Spinal cord (tissue), 10 donors: ENCODE measurements around the gene COBL. TPM values are rescaled to one million over a fixed set of nuclear protein-coding genes. Genes with fewer than 3 reads are reported as not detected.

Source experiments
- DNase-seq, 6 donors: peaks; one replicate each; pipeline versions ENCODE4 v3.0.0 to v3.0.0-alpha.2; 2013 to 2015; ENCODE audit warnings: low spot score in 6 of 6, low read depth in 4 of 6
- H3K27ac ChIP-seq: one replicate; pipeline ENCODE4 v1.5.1; 2013; ENCODE audit warnings: low read depth, low read length, control low read depth
- H3K27me3 ChIP-seq: one replicate; pipeline ENCODE4 v1.6.1; 2013; ENCODE audit warnings: low read length; ENCODE audit not compliant: control insufficient read depth, insufficient read depth
- H3K36me3 ChIP-seq: one replicate; pipeline ENCODE4 v1.6.1; 2013; ENCODE audit warnings: low read length; ENCODE audit not compliant: control insufficient read depth, insufficient read depth
- H3K4me1 ChIP-seq: one replicate; pipeline ENCODE4 v1.6.1; 2013; ENCODE audit warnings: low read length; ENCODE audit not compliant: control insufficient read depth, insufficient read depth
- H3K4me3 ChIP-seq: one replicate; pipeline ENCODE4 v1.5.1; 2013; ENCODE audit warnings: low read depth, low read length, control low read depth
- H3K9me3 ChIP-seq: one replicate; pipeline ENCODE4 v1.6.1; 2013; ENCODE audit warnings: low read length; ENCODE audit not compliant: control insufficient read depth, insufficient read depth
- WGBS: methylation state at CpG from one replicate; pipeline ENCODE4 v1.1.5; 2013; ENCODE audit warnings: missing lambda C conversion rate; ENCODE audit not compliant: insufficient coverage; 5-methylcytosine and 5-hydroxymethylcytosine counted together
- polyA plus RNA-seq, 2 donors: library from polyadenylated mRNA; unstranded; fragments of 120-200 nt; gene quantifications; one replicate each; pipeline ENCODE4 v1.2.1, GENCODE V29; 2013; ENCODE audit not compliant: insufficient read length in 2 of 2
- total RNA-seq, 2 donors: library from RNA; depleted of rRNA in 1 of 2; stranded (reverse); fragments of 120-200 nt in 1 of 2; fragments of >200 nt in 1 of 2; gene quantifications; one replicate each; pipeline versions ENCODE4 v1.2.3 to v1.2.4, GENCODE V29; 2013 to 2014
- donor health status: healthy.

The COBL gene
- total and polyA plus RNA-seq, 4 donors = 3.8 to 7.8 (median 5.1) TPM

DNA sequence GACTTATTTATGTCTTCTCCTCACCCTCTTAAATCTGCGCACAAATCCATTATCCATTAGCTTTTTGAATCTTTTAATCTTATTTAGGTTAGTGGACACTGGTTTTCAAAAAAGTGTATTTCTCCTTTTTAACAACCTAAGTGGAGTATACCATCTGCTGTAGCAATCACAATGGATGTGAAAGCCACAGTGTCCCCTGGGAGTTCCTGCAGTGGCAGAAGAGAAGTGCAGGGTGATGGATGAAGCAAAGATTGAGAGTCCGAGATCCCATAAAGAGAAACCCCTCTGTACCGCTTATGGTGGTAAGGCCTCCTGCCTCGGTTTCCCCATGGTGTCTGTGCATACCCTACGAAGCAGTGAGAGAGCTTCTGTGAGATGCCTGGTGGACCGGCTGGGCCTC is 236.4 kb downstream of the COBL start:
- 67% methylated on average over 3 of the region's 6 CpGs for WGBS
- DNase-seq = no peak
- no peaks in the 10 kb centered on the region for H3K9me3 ChIP-seq
- H3K27me3 ChIP-seq = no peaks in the 10 kb centered on the region
- H3K27ac ChIP-seq = no peak overlapping the region
- peaks cover 18% of the 10 kb centered on the region for H3K4me1 ChIP-seq
- no peaks in the 10 kb centered on the region for H3K36me3 ChIP-seq
- H3K4me3 ChIP-seq = no peak overlapping the region

DNA sequence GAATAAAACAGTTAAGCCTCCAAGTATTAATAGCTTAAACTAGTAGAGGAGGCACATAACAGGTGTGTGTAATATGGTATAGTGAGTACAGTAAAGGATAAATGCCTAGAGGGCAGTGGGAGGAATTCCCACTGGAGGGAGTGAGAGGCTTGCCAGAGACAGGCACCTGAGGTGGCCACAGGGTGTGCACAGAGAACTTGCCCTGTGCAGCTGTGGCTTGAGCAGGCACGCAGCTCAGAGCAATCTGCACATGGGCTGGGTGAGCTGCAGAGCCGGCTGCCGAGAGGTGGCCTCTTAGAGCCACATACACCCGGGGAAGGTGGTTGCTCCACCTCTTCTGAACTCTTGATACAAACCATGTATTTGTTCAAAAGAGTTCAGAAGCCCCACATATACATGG is 237.1 kb downstream of the COBL start:
- Histone ChIP-seq H3K4me3 (no peak overlapping the region), H3K9me3 (no peaks in the 10 kb centered on the region), H3K27me3 (no peaks in the 10 kb centered on the region), H3K36me3 (no peaks in the 10 kb centered on the region), H3K27ac (no peak overlapping the region), H3K4me1 (peaks cover 18% of the 10 kb centered on the region)
- DNase-seq = no peak
- WGBS = 89% methylated on average over 4 of the region's 4 CpGs

- Histone ChIP-seq H3K4me1 (peaks cover 18% of the 10 kb centered on the region), H3K27me3 (no peaks in the 10 kb centered on the region), H3K36me3 (no peaks in the 10 kb centered on the region), H3K27ac (no peak overlapping the region), H3K4me3 (no peak overlapping the region), H3K9me3 (no peaks in the 10 kb centered on the region)
- WGBS = 92% methylated on average over 2 of the region's 5 CpGs
- DNase-seq = no peak
Measured at GRCh38 chr7:51078653-51079052, 238.0 kb downstream of the COBL start.

DNA sequence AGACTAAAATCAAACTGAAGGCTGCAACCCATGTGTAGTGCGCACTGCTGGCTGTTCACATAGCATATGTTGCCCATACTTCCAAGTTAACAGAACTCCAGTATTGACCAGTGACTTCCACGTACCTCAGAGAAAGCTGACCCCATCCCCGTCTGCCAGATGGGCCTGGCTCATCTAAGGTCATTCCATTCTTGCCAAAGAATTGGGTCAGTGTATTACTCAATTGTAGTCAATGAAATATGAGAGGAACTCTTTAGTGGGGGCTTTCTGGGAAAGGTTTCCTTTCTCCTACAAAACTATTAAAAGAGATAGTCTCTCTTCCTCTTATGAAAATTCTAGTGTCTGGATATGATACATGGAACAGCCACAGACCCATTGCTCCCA is 238.6 kb downstream of the COBL start:
- WGBS = 100% methylated on average over 1 of the region's 3 CpGs
- no peak overlapping the region for H3K27ac ChIP-seq
- H3K4me3 ChIP-seq = no peak overlapping the region

GRCh38 chr7:51077316-51077986 is 239.2 kb downstream of the COBL start:
- H3K4me1 ChIP-seq = peaks cover 18% of the 10 kb centered on the region
- no peaks in the 10 kb centered on the region for H3K9me3 ChIP-seq
- no peaks in the 10 kb centered on the region for H3K36me3 ChIP-seq
- WGBS = 80% methylated on average over 1 of the region's 3 CpGs
- no peak for DNase-seq
- no peak overlapping the region for H3K27ac ChIP-seq
- H3K4me3 ChIP-seq = no peak overlapping the region
- H3K27me3 ChIP-seq = no peaks in the 10 kb centered on the region

More for the DNA sequence above, 238.6 kb downstream of the COBL start:
- Histone ChIP-seq H3K4me1 (peaks cover 18% of the 10 kb centered on the region), H3K9me3 (no peaks in the 10 kb centered on the region), H3K36me3 (no peaks in the 10 kb centered on the region), H3K27me3 (no peaks in the 10 kb centered on the region)
- no peak for DNase-seq

GRCh38 chr7:51075681-51076580 is 240.7 kb downstream of the COBL start:
- DNase-seq = no peak
- no peaks in the 10 kb centered on the region for H3K36me3 ChIP-seq
- WGBS = 68% methylated on average over 6 of the region's 11 CpGs
- no peak overlapping the region for H3K4me3 ChIP-seq
- no peaks in the 10 kb centered on the region for H3K9me3 ChIP-seq
- no peaks in the 10 kb centered on the region for H3K27me3 ChIP-seq
- H3K27ac ChIP-seq = no peak overlapping the region
- peaks cover 13% of the 10 kb centered on the region for H3K4me1 ChIP-seq

- Histone ChIP-seq H3K4me3 (no peak overlapping the region), H3K9me3 (no peaks in the 10 kb centered on the region), H3K27ac (no peak overlapping the region), H3K36me3 (no peaks in the 10 kb centered on the region), H3K27me3 (no peaks in the 10 kb centered on the region), H3K4me1 (no peaks in the 10 kb centered on the region)
- DNase-seq = no peak
- 62% methylated on average over 4 of the region's 8 CpGs for WGBS
Measured at GRCh38 chr7:51073171-51073570, 243.4 kb downstream of the COBL start.

- H3K4me1 ChIP-seq = peaks cover 4% of the 10 kb centered on the region
- no peaks in the 10 kb centered on the region for H3K27me3 ChIP-seq
- DNase-seq = no peak
- no peak overlapping the region for H3K27ac ChIP-seq
- no peaks in the 10 kb centered on the region for H3K36me3 ChIP-seq
- no peaks in the 10 kb centered on the region for H3K9me3 ChIP-seq
- no peak overlapping the region for H3K4me3 ChIP-seq
- 100% methylated on average over 1 of the region's 2 CpGs for WGBS
Measured at GRCh38 chr7:51072281-51072680, 244.3 kb downstream of the COBL start.

DNA sequence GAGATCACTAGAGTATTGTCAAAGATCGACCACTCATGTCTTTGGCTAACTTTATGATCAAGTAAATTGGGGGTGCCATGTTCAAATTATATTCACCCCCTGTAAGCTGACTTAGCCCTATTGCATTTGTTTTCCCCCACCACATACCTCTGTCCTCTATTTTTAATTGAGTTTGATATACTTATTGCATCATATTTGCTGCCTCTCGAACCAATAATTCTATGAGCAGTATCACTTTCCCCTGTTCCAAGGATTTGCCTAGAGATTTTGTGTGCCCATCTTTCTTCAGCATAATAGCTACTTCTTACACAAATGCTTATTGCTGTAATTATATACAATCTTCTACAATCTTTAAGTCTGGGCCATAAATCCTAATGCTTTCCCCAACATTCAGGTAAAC is 245.2 kb downstream of the COBL start:
- Histone ChIP-seq H3K36me3 (no peaks in the 10 kb centered on the region), H3K4me3 (no peak overlapping the region), H3K27ac (no peak overlapping the region), H3K4me1 (peaks cover 4% of the 10 kb centered on the region), H3K27me3 (no peaks in the 10 kb centered on the region), H3K9me3 (no peaks in the 10 kb centered on the region)
- no peak for DNase-seq
- WGBS = no CpG with 5 or more reads among the region's 2 CpGs

DNA sequence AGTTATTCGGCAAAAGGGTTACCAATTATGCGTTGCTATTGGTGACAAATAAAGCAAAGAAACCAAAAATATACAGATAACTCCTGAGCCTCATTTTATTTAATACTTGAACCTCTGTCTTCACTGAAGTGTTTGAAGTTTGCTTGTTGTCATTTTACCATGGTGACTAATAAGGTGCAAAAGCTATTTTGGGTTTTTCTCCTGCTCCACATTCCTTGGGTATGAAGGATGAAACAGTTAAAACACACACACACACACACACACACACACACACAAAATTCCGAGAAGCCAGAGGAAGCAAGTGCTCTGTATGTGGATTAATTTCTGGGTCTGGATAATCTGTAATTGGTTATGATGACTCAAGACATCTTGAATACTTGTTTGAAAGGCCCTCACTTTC is 246.5 kb downstream of the COBL start:
- no peak overlapping the region for H3K27ac ChIP-seq
- DNase-seq = no peak
- H3K27me3 ChIP-seq = no peaks in the 10 kb centered on the region
- no CpG with 5 or more reads among the region's 3 CpGs for WGBS
- no peaks in the 10 kb centered on the region for H3K36me3 ChIP-seq
- peaks cover 4% of the 10 kb centered on the region for H3K4me1 ChIP-seq
- H3K9me3 ChIP-seq = no peaks in the 10 kb centered on the region
- H3K4me3 ChIP-seq = no peak overlapping the region
